Activated CD8-positive, alpha-beta T cell treated with anti-CD3 and anti-CD28 coated beads for 36 hours (primary cell): ENCODE data around the gene VPS26B. TPM values are rescaled to one million over a fixed set of nuclear protein-coding genes. Genes with fewer than 3 reads are reported as not detected.

ENCODE experiments used
- ATAC-seq: fragments of 200-7000 bp; cut with Tn5 transposase; one replicate; pipeline ENCODE4 v1.10.0; 2021; ENCODE audit warnings: mild to moderate bottlenecking, moderate library complexity
- CTCF ChIA-PET: fragments of 350-600 bp; sonication (Branson Sonifier 250); formaldehyde crosslinking; loops from one replicate; lab custom pipeline; 2021; ENCODE audit warnings: antibody characterized with exemption; lab: Charles Lee
- POLR2A ChIA-PET: fragments of 350-600 bp; sonication (Branson Sonifier 250); formaldehyde crosslinking; loops from one replicate; lab custom pipeline; 2021; ENCODE audit warnings: antibody characterized with exemption; lab: Charles Lee
- DNase-seq: peaks from one replicate; pipeline ENCODE4 v3.0.0-alpha.2; 2020
- H3K27ac Mint-ChIP-seq: one replicate; pipeline ENCODE4 v1.8.0; 2021; ENCODE audit warnings: mild to moderate bottlenecking, mixed read lengths
- H3K27me3 Mint-ChIP-seq: one replicate; pipeline ENCODE4 v1.8.0; 2021; ENCODE audit warnings: mixed read lengths
- H3K36me3 Mint-ChIP-seq: one replicate; pipeline ENCODE4 v1.8.0; 2021; ENCODE audit warnings: low read depth, mixed read lengths
- H3K4me1 Mint-ChIP-seq: one replicate; pipeline ENCODE4 v1.8.0; 2021; ENCODE audit warnings: low read depth, mixed read lengths
- H3K4me3 Mint-ChIP-seq: one replicate; pipeline ENCODE4 v1.8.0; 2021; ENCODE audit warnings: mild to moderate bottlenecking, moderate library complexity, mixed read lengths
- H3K9me3 Mint-ChIP-seq: one replicate; pipeline ENCODE4 v1.8.0; 2021; ENCODE audit warnings: mixed read lengths
- CTCF ChIP-seq: fragments of 200-600 bp; IDR thresholded peaks from one replicate; pipeline ENCODE4 v1.8.0; 2022; ENCODE audit warnings: antibody characterized with exemption, mild to moderate bottlenecking
- intact Hi-C: fragments of 100-400 bp; cut with micrococcal nuclease; formaldehyde crosslinking; loops from one replicate; pipeline ENCODE4 v1.10.0; 2022
- total RNA-seq, 2 experiments: library from RNA; stranded (reverse); gene quantifications; one replicate each; pipeline ENCODE4 v1.2.3, GENCODE V29; 2021

Gene VPS26B
- total RNA-seq, 2 experiments from 2014 or later = 35.6 TPM

GRCh38 chr11:134293119-134294113 is 68.9 kb downstream of the VPS26B start:
- peaks cover 2% of the 10 kb centered on the region for H3K36me3 Mint-ChIP-seq

GRCh38 chr11:134294664-134295063 is 70.2 kb downstream of the VPS26B start:
- no peak overlapping the region for H3K27ac Mint-ChIP-seq
- POLR2A ChIA-PET = interaction anchor here (0.9 kb wide), 1 partner anchor 11 kb away, joined by 3 read pairs; no protein-coding TSS in a partner anchor
- no peak for TF ChIP-seq CTCF
- no peaks in the 10 kb centered on the region for H3K4me1 Mint-ChIP-seq
- no peaks in the 10 kb centered on the region for H3K27me3 Mint-ChIP-seq
- no peak overlapping the region for H3K4me3 Mint-ChIP-seq
- H3K9me3 Mint-ChIP-seq = no peaks in the 10 kb centered on the region
- CTCF ChIA-PET = no interaction called here
- H3K36me3 Mint-ChIP-seq = peaks cover 4% of the 10 kb centered on the region
- ATAC-seq = no peak
- DNase-seq = no peak
- intact Hi-C loops = no loop called here

More at GRCh38 chr11:134293119-134294113, 68.9 kb downstream of the VPS26B start:
- Mint-ChIP-seq H3K4me3 (no peak overlapping the region), H3K9me3 (no peaks in the 10 kb centered on the region), H3K27me3 (no peaks in the 10 kb centered on the region), H3K4me1 (no peaks in the 10 kb centered on the region), H3K27ac (no peak overlapping the region)
- no peak for TF ChIP-seq CTCF
- intact Hi-C loops = no loop called here
- DNase-seq = no peak
- ChIA-PET POLR2A (no interaction called here), CTCF (no interaction called here)
- ATAC-seq = no peak

Other genes starting within 250 kb of the VPS26B start
- 10 to 100 TPM; 24.9 to 26.8 TPM for gene JAM3, start 155.6 kb upstream of the VPS26B start, total RNA-seq
- 100 to 1,000 TPM in 1 of 2 experiments, 10 to 100 TPM in 1; 98.4 to 102 TPM for gene NCAPD3, start 704 bp upstream of the VPS26B start, total RNA-seq
- gene THYN1, start 28.7 kb downstream of the VPS26B start, total RNA-seq = 10 to 100 TPM; 70.1 to 75.3 TPM
- gene ACAD8, start 28.9 kb downstream of the VPS26B start, total RNA-seq = 10 to 100 TPM; 13.1 to 13.8 TPM
- 10 to 100 TPM; 11.2 to 11.9 TPM for gene GLB1L3, start 51.7 kb downstream of the VPS26B start, total RNA-seq
- gene GLB1L2, start 107.3 kb downstream of the VPS26B start, total RNA-seq = 1 to 10 TPM; 4.7 to 6.0 TPM
- gene B3GAT1, start 187.6 kb downstream of the VPS26B start, total RNA-seq = under 1 TPM in 1 of 2 experiments, not detected in 1; 0.07 TPM